PC-3 (cell line): ENCODE measurements around the gene IL6ST.

Experiments used
- CTCF ChIP-seq: fragments of 300-600 bp; sonication (generic); conservative IDR thresholded peaks from 2 replicates; pipeline ENCODE4 v1.5.1; 2017; ENCODE audit warnings: antibody characterized with exemption, low read depth, mild to moderate bottlenecking, low read length
- EZH2phosphoT487 ChIP-seq: fragments of 300-600 bp; sonication (generic); IDR thresholded peaks from 2 replicates; pipeline ENCODE4 v1.6.1; 2018; ENCODE audit warnings: mild to moderate bottlenecking, antibody characterized with exemption, low read length, borderline replicate concordance

- TF ChIP-seq EZH2phosphoT487 (no peak), CTCF (no peak)
Observed at GRCh38 chr5:56029457-56029856, 34.7 kb upstream of the IL6ST start.
